PC-3 (cell line): ENCODE data around the gene CRISPLD2. TPM values are rescaled to one million over a fixed set of nuclear protein-coding genes. Genes with fewer than 3 reads are reported as not detected.

Experiments
- ATAC-seq: fragments of 200-7000 bp; cut with Tn5 transposase; 2 replicates; pipeline ENCODE4 v1.9.1; 2020; ENCODE audit warnings: mild to moderate bottlenecking, moderate library complexity
- BruUV-seq: library from RNA; stranded (reverse); fragments of 400-500 nt; replicated peaks from 2 replicates; lab custom pipeline; 2021; lab: Mats Ljungman, UMichigan
- CTCF ChIA-PET: fragments of 300-600 bp; sonication (Branson Sonifier 250); formaldehyde crosslinking; loops from one replicate; lab custom pipeline; 2022; ENCODE audit warnings: antibody characterized with exemption; lab: Charles Lee
- POLR2A ChIA-PET: fragments of 300-600 bp; sonication (Branson Sonifier 250); formaldehyde crosslinking; loops from one replicate; lab custom pipeline; 2022; ENCODE audit warnings: antibody characterized with exemption; ENCODE audit not compliant: unreplicated experiment; lab: Charles Lee
- DNase-seq: peaks from one replicate; pipeline ENCODE4 v3.0.0-alpha.2; 2015
- H2AFZ ChIP-seq: fragments of 300-600 bp; sonication (generic); 2 replicates; pipeline ENCODE4 v1.6.0; 2016; ENCODE audit warnings: antibody characterized with exemption, low read length
- H3F3A ChIP-seq: fragments of 300-600 bp; sonication (generic); one replicate; pipeline ENCODE4 v1.6.0; 2017; ENCODE audit warnings: antibody characterized with exemption, low read length, control low read depth, mild to moderate bottlenecking; ENCODE audit not compliant: unreplicated experiment
- H3K27ac ChIP-seq: fragments of 300-600 bp; sonication (generic); 2 replicates; pipeline ENCODE4 v1.5.1; 2016; ENCODE audit warnings: mild to moderate bottlenecking, low read length
- H3K27me3 ChIP-seq: fragments of 300-600 bp; sonication (generic); 2 replicates; pipeline ENCODE4 v1.6.1; 2016; ENCODE audit warnings: low read length, mixed read lengths
- H3K36me3 ChIP-seq: fragments of 300-600 bp; sonication (generic); 2 replicates; pipeline ENCODE4 v1.6.1; 2016; ENCODE audit warnings: low read depth, mixed run types, low read length, mixed read lengths
- H3K4me1 ChIP-seq: fragments of 300-600 bp; sonication (generic); 2 replicates; pipeline ENCODE4 v1.5.1; 2016; ENCODE audit warnings: low read length; ENCODE audit not compliant: insufficient read depth
- H3K4me2 ChIP-seq: fragments of 300-600 bp; sonication (generic); 2 replicates; pipeline ENCODE4 v1.6.0; 2016; ENCODE audit warnings: low read length
- H3K4me3 ChIP-seq: fragments of 300-600 bp; sonication (generic); 2 replicates; pipeline ENCODE4 v1.5.1; 2016; ENCODE audit warnings: mild to moderate bottlenecking, low read length, mixed read lengths
- H3K79me2 ChIP-seq: fragments of 300-600 bp; sonication (generic); 2 replicates; pipeline ENCODE4 v1.6.1; 2017; ENCODE audit warnings: low read length, mixed read lengths
- H3K9ac ChIP-seq: fragments of 300-600 bp; sonication (generic); 2 replicates; pipeline ENCODE4 v1.6.0; 2016; ENCODE audit warnings: mild to moderate bottlenecking, low read length
- H3K9me2 ChIP-seq: fragments of 300-600 bp; sonication (generic); replicated peaks from 2 replicates; pipeline ENCODE4 v1.6.1; 2016; ENCODE audit warnings: mixed run types, low read length, mixed read lengths
- H3K9me3 ChIP-seq: fragments of 300-600 bp; sonication (generic); 2 replicates; pipeline ENCODE4 v1.6.1; 2016; ENCODE audit warnings: low read length, mixed read lengths
- H4K20me1 ChIP-seq: fragments of 300-600 bp; sonication (generic); 2 replicates; pipeline ENCODE4 v1.6.1; 2016; ENCODE audit warnings: low read length, mixed read lengths
- CTCF ChIP-seq: fragments of 300-600 bp; sonication (generic); conservative IDR thresholded peaks from 2 replicates; pipeline ENCODE4 v1.5.1; 2017; ENCODE audit warnings: antibody characterized with exemption, low read depth, mild to moderate bottlenecking, low read length
- EZH2 ChIP-seq: fragments of 300-600 bp; sonication (generic); IDR thresholded peaks from one replicate; pipeline ENCODE4 v1.6.1; 2017; ENCODE audit warnings: antibody characterized with exemption, mild to moderate bottlenecking, low read length; ENCODE audit not compliant: unreplicated experiment
- EZH2phosphoT487 ChIP-seq: fragments of 300-600 bp; sonication (generic); IDR thresholded peaks from 2 replicates; pipeline ENCODE4 v1.6.1; 2018; ENCODE audit warnings: mild to moderate bottlenecking, antibody characterized with exemption, low read length, borderline replicate concordance
- intact Hi-C: fragments of 100-400 bp; cut with micrococcal nuclease; formaldehyde crosslinking; loops from 2 replicates; pipeline ENCODE4 v1.9.0; 2023
- total RNA-seq: library from RNA; depleted of rRNA; stranded (reverse); fragments of >200 nt; gene quantifications from 2 replicates; pipeline ENCODE4 v1.2.3, GENCODE V29; 2014

Gene CRISPLD2
- total RNA-seq, 1 experiment from 2014 or later: 2.8 TPM

GRCh38 chr16:84929421-84930297 is 109.9 kb downstream of the CRISPLD2 start:
- CTCF ChIA-PET: no interaction called here
- H3K4me1 ChIP-seq: peaks cover 10% of the 10 kb centered on the region
- POLR2A ChIA-PET: no interaction called here

DNA sequence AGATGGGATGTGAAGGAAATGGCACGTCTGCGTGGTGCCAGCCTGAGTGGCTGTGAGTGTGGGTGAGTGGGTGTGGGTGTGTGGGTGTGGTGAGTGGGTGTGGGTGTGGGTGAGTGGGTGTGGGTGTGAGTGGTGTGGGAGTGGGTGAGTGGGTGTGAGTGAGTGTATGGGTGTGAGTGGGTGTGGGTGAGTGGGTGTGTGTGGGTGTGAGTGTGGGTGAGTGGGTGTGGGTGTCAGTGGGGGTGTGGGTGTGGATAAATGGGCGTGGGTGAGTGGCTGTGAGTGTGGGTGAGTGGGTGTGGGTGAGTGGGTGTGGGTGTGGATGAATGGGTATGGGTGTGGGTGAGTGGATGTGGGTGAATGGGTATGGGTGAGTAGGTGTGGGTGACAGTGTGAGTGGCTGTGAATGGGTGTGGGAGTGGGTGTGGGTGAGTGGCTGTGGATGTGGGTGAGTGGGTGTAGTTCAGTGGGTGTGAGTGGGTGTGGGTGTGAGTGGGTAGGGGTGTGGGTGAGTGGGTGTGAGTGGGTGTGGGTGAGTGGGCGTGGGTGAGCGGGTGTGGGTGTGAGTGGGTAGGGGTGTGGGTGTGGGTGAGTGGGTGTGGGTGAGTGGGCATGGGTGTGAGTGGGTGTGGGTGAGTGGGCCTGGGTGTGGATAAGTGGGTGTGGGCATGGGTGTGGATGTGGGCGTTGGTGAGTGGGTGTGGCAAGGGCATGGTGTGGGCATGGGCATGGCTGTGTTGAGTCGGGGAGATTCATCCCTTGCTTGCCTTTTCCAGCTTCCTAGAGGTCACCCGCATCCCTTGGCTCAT is 110.7 kb downstream of the CRISPLD2 start:
- TF ChIP-seq EZH2: no peak
- no peak for TF ChIP-seq EZH2phosphoT487
- TF ChIP-seq CTCF: no peak
- no peaks in the 10 kb centered on the region for H3K36me3 ChIP-seq

More at GRCh38 chr16:84929421-84930297, 109.9 kb downstream of the CRISPLD2 start:
- intact Hi-C loops: no loop called here
- no peaks in the 10 kb centered on the region for H3F3A ChIP-seq
- no peak overlapping the region for H3K9ac ChIP-seq
- no peaks in the 10 kb centered on the region for H3K36me3 ChIP-seq
- H3K4me3 ChIP-seq: no peak overlapping the region
- no peak overlapping the region for H2AFZ ChIP-seq
- no peaks in the 10 kb centered on the region for H3K27me3 ChIP-seq
- TF ChIP-seq CTCF (no peak), EZH2phosphoT487 (no peak), EZH2 (no peak)
- no peak for ATAC-seq
- no peak overlapping the region for H3K27ac ChIP-seq
- H3K4me2 ChIP-seq: no peak overlapping the region
- no peaks in the 10 kb centered on the region for H3K9me2 ChIP-seq
- DNase-seq: no peak
- H3K79me2 ChIP-seq: no peaks in the 10 kb centered on the region
- no peaks in the 10 kb centered on the region for H4K20me1 ChIP-seq
- BruUV-seq: no TSS peak
- no peaks in the 10 kb centered on the region for H3K9me3 ChIP-seq

More for the DNA sequence above, 110.7 kb downstream of the CRISPLD2 start:
- Histone ChIP-seq H3K9me2 (no peaks in the 10 kb centered on the region), H3K27ac (no peak overlapping the region), H3K79me2 (no peaks in the 10 kb centered on the region), H3K4me1 (peaks cover 10% of the 10 kb centered on the region), H3K4me3 (no peak overlapping the region), H4K20me1 (no peaks in the 10 kb centered on the region), H2AFZ (no peak overlapping the region), H3F3A (no peaks in the 10 kb centered on the region), H3K9me3 (no peaks in the 10 kb centered on the region), H3K4me2 (no peak overlapping the region), H3K9ac (no peak overlapping the region), H3K27me3 (no peaks in the 10 kb centered on the region)
- CTCF ChIA-PET: no interaction called here
- POLR2A ChIA-PET: no interaction called here
- ATAC-seq (no peak), DNase-seq (no peak)
- intact Hi-C loops: no loop called here
- no TSS peak for BruUV-seq
